ENCODE data around the gene SCTR.
"Not testable (repeated sequence)": the region's sequence is repeated elsewhere in the genome, so short reads cannot be mapped to it uniquely, and the experiment has no call there.

SCTR gene

DNA sequence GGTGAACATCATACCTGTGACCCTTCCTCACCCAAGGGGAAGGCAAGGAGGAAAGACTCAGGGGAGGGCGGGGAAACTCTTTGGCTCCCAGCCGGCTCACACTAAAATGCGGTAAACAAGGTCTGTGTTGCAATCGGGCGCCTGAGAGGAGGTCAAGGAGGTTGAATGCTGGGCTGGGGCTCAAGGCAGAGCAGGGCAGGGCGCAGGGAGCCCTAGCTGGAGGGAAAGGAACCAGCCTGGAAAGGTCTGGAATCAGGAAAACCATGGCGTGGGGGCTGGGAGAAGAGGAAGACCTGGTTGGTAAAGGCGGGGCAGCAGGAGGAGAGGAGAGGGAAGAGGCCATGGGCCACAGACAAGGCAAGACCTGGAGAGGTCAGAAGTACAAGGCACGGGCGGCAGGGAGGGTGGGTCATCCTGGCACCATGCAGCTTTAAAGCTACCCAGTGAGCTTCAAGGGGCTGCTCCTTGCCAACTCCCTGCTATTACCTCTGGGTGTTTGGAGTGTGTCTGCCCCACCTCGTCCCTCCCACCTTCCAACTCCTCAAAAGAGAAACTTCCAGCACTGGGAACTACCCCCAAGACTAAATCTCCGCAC, 97.4 kb downstream of the SCTR start:
- DNase-seq, result no peak

DNA sequence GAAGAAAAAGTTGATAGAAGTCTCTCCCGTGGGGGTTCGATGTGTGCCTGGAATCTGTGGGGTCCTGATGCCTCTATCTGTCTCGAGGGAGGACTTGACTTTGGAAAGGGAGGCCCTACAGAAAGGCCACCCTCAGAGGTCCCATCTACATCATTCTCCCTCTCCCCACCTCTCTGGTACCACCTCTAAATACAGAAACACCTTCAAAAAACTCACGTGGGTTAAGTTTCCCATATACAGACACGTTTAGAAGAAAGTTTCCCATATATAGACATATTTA, 97.9 kb downstream of the SCTR start:
- DNase-seq, result no peak

DNA sequence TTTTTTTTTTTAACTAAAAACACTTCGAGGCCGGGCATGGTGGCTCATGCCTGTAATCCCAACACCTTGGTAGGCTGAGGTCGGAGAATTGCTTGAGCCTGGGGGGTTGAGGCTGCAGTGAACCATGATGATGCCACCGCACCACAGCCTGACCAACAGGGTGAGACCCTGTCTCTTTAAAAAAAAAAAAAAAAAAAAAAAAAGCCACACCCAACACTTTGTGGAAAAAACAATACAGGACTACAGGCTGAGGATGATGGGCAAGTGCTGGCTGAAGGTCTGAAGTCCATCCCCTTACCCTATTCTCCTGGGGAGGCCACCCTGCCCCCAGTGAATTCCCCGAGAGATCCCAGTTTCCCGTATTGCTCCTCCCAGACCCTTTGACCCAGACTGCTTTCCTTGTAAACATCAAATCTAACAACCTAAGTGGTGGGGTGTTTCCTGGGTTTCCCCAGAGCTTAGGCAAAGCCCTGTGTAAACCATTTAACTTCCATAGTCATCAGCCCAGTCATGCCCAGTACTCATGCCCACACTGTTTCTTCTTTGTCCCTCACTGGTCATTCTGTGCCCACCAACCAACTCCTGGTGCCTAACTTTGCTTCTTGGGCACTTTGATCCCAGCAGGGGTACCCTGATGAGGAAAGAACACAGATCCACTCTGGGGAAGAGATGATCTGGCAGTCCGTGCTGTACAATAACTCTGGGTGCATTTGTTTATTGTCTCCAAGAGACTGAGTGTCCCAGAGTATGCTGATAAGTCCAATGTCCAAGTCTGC, 98.5 kb downstream of the SCTR start:
- no peak for DNase-seq

DNA sequence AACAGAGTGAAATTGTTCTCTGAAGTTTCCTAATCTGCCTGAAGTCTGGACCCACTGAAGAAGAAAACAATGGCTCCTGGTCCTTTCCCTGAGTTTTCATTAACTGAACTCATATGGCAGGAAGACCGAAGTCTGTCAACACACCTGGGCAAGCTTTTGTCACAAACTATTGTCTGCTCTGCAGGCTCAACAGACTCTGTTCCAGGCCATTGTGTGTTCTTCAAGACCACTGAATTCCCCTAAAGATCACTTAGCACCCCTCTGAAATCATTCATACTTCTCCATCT, 99.2 kb downstream of the SCTR start:
- no peak for DNase-seq

DNA sequence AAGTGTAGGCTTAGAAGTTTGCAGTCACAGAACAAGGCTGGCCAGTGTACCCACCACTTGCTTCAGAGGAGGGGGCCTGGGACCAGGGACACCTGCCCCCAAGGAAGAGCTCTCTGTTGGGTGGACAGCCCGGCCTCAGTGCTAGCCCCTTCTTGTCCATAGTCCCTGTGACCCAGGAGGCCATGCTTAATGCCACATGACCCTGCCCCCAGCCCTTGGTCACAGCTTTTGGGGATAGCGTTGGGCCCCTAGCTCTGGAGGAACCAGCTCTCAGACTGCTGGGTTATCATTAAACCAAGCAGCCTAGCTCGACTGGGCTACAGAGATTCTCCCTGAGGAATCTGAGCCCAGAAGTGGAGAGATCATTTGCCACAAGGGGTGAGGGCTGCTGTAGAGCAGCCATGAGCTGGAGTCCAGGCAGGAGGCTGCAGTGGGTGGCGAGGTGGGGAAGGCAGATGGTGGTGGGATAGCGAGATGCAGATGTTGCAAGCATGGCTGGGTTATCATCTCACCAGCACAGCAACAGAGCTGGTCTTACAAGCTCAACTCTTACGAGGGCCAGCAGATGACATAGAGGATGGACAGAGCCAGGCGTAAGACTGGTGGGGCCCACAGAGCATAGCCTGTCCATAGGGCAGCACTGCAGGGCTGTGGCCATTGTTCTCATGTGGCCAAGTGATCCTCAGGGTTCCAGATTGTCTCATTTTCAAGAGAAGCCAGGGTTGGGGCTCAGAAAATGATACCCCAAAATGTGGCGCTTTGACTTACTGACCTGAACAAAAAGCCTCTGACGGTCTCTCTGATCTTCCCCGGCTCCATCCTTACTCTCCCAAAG, 99.8 kb downstream of the SCTR start:
- DNase-seq, result no peak

DNA sequence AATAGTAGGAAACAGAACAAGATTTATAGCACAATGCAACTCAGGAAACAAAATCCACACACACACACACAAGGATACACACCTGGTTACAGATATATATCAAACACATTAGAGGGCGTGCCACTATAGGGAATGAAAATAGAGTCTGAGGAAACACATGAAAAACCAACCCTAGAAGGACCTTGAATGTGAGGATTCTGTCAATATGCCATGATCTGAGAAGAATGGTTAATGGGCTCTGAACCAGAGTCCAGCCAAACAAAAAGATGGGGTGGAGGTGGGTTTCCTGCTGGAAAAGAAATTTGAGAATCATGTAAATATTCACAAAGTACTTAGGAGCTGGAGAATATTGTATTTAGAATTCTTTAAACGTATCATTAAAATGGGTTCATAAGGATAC, 100.5 kb downstream of the SCTR start:
- DNase-seq, result no peak

DNA sequence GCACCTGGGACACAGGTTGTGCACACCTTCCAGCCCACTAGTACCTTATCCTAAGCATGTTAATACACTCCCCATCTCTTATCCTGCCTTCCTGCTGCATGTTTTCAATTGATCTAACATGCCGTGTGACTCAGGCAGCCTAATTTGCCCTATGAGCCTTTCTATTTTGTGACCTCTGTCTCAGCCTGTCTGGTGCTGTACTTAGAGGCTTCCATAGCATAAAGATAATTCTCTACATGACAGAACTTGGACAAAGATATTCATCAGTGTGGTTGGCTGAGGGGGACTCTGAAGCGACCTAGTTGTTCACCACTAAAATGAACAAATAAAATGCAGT, 101.2 kb downstream of the SCTR start:
- no peak for DNase-seq

DNA sequence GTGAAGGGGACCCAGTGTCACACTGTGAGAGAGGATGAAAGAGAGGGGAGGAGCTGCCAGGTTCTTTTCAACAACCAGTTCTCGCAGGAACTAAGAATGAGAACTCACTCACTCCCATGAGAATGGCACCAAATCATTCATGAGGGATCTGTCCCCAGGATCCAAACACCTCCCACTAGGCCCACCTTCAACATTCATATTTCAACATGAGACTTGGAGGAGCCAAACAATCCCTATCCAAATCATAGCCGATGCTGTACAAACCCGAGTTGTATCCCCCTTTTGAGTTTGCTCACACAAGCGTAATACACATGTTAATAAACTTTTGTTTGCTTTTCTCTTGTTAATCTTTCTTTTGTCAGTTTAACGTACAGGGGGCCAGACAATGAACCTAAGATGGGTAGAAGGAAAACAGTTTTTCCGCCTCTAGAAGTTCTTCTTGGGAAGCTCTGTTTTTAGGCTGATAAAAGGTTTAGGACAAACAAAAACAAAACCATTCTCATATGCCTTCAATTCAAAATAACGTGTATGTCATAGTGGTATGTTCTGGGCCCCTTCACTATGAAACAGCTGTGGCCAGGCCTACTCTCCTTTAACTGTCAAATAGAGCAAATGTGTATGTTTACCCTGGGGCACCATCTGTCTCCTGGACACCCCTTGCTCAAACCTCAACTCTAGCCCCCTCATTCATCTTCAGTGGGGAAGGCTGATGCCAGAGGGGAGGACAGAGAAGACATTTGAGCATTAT, 101.7 kb downstream of the SCTR start:
- no peak for DNase-seq

DNA sequence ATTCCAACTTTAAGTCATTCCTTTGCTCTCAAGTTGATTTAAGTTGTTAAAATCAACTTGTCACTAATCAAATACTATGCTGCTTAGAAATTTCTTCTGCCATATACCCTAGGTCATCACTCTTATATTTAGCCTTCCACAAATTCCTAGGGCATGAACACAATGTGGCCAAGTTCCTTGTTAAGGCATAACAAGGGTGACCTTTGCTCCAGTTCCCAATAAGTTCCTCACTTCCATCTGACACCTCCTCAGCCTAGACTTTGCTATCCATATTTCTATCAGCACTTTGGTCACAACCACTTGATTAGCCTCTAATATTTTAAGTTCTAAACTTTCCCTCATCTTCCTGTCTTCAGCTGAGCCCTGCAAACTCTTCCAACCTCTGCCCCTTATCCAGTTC, 102.5 kb downstream of the SCTR start:
- no peak for DNase-seq

DNA sequence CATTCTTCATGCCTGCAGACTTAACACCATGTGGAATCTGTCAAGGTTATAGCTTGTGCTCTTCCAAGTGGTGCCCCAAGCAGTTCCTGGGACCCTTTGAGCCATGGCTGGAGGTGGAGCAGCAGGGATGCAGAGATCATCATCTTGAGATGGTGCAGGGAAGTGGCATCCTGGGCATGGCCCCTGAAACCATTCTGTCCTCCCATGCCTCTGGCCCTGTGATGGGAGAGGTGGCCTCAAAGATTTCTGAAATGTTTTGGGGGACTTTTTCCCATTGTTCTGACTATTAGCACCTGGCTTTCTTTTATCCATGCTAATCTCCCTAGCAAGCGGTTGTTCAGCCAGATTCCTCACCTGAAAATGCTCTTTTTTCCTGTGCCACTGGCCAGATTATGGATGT, 103.0 kb downstream of the SCTR start:
- no peak for DNase-seq

DNA sequence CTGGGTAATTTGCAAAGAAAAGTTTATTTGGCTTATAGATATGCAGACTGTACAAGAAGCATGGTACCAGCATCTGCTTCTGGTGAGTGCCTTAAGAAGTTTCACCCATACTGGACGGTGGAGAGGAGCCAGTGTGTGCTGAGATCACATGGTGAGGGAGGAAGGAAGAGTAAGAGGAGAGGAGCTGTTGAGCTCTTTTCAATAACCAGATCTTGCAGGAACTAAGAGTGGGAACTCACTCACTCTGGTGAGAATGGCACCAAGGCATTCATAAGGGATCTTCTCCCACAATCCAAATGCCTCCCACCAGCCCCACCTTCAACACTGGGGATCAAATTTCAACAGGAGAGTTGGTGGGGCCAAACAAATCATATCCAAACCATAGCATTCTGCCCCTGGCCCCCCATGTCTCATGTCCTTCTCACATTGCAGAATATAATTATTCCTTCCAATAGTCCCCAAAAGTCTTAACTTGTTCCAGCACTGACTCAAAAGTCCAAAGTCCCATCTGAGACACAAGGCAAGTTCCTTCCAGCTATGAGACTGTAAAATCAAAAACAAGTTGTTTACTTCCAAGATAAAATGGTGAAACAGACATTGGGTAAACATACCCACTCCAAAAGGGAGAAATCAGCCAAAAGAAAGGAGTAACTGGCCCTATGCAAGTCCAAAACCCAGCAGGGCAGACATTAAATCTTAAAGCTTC, 104.3 kb downstream of the SCTR start:
- DNase-seq, result no peak

DNA sequence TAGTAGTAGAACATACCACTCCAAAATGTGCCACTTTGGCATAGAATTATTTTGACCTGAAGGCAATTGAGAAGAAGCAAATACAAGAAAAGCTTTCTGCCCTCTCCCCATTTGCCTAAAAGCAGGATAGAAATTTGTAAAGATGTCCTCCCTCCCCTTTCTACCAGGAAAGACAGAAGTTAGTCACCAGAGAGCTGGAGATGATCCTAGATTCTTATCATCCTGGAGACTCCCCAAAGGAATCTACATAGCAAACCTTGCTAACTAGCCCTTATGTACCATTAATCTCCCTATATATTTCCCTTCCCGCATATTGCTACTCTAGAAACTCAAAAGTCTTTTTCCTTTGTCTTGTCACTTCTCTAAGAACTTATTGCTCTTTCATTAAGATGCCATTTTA, 105.2 kb downstream of the SCTR start:
- no peak for DNase-seq

DNA sequence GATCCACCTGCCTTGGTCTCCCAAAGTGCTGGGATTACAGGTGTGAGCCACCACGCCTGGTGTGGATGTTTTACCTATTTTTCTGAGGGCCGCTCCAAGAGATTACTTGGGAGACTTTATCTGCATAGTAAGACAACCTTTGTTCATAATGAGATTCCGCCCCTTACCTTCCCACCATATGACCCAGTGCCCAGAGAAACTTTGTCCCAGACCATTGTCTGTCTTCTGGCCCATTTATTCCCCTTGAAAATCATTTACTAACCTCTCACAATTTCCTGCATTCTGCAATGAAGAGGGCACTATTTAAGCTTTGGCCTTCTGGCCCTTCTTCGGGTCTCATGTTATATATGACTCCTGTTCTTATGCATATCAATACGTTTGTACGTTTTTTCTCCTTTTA, 106.4 kb downstream of the SCTR start:
- DNase-seq, result no peak

DNA sequence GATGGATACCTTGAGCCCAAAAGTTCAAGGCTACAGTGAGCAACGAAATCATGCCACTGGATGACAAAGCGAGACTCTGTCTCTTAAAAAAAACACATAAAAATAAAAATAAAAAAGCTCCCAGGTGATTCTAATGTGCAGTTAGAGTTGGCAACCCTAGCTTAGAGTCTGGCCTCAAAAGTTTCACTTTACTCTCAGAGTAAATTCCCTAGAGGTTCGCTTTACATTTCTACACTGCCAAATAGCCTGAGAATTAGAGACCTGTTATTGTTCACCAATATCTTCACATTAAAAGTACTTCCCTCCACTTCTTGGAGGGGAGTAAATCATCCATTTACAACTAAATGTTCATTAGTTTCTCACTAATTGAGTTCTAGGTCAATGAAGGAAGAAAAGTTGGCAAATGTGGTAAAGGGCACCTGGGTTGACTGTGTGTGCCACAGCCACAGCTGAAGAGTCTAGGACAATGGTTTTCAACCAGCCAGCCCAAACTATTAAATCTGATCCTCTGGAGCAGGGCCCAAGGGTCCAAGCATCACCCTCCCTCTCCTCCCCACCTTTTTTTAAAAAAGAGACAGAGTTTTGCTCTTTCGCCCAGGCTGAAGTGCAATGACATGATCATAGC, 107.9 kb downstream of the SCTR start:
- DNase-seq, result no peak

DNA sequence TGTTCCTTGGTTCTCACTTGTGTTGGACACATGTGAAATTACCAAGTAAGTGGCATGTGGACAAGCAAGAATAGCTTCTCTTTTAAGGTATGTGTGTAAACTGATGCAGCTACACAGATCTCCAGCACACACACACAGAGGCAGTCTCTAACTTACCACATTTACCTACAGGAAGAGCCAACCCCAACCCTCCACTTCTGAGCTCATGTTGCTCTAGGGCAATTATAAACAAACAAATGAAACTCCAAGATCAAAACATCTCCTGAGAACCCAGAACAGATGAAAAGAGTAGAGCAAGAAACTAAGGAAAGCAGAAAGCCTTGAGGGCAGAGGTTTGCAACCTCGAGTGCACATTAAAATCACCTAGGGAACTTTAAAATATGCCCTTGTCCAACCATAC, 108.7 kb downstream of the SCTR start:
- no peak for DNase-seq

DNA sequence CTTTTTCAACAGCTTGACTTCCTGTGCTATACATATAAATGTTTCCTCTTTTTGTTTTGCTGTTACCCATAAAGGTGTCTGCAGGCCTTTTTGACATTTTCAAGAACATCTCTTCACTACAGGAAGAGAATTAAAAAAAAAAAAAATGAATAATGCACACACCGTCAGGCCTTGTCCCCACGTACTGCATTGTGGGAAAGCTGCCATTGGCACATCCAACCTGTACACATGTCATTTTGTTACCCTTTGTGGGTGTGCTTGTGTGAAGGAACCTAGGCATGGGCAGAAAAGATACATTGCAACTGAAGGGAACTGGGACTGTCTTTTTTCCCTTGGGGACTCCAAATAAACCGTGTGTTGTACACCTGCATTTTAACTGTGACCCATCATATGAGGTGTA, 109.4 kb downstream of the SCTR start:
- DNase-seq, result no peak

DNA sequence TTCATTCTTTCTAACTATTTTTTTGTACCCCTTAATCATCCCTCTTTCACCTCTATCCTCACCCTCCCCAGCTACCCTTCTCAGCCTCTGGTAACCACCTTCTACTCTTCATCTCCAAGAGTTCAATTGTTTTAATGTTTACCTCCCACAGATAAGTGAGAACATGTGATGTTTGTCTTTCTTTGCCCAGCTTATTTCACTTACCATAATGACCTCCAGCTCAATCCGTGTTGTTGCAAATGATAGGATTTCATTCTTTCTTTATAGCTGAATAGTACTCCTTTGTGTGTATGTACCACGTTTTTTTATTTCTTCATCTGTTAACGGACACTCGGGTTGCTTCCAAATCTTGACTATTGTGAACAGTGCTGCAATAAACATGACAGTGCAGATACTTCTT, 114.8 kb downstream of the SCTR start:
- DNase-seq, result no peak

DNA sequence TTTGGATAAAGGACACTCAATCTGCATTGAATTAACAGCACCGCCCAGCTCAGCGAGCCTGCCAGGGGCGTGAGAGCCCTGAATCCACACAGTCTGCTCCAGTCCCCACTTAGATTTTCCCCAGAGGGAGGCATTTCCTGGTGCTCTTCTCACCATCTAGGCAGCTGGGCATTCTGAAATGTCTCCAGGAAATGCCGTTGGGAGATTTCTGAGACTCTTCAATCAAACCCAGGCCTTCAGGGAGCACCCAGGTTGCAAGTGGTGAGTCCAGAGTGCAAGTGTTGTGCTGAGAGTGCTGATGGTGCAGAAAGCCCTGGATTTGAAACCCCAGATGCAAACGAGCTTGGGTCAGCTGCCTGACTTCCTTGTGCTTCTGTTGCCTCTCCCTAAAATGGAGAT, 116.1 kb downstream of the SCTR start:
- DNase-seq, result no peak

DNA sequence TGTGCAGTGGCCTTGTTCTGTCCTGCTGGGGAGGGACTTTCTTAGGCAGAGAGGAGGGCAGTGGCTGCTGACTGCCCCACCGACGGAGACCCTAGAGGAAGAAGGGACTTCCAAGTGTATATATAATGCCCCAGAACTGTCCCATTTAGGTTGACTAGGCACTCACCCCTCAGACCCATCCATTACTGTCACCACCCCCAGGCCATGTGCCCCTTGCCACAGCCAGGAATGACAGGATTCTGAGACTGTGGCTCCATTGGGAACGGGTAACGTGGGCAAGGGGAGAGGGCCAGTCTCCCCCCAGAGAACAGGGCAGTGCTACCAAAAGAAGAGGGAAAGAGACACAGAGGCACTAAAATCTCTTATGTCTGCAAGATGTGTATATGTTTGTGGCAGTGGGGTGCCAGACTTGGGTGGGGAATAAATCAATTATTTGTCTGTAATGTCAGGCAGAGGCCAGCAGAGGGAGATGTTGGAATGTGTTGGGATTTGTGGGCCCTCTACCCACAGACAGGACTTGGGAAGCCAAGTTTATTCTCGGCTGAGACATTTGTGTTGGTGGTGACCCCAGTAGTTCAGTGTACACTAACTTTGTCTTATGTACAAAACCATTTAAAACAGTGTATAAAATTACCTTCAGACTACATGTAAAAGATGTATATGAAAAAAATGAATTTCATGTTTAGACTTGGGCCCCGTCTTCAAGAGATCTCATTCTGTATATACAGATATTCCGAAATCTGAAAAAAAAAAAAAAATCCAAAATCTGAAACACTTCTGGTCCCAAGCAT, 116.7 kb downstream of the SCTR start:
- peak; percentile 28 for DNase-seq

DNA sequence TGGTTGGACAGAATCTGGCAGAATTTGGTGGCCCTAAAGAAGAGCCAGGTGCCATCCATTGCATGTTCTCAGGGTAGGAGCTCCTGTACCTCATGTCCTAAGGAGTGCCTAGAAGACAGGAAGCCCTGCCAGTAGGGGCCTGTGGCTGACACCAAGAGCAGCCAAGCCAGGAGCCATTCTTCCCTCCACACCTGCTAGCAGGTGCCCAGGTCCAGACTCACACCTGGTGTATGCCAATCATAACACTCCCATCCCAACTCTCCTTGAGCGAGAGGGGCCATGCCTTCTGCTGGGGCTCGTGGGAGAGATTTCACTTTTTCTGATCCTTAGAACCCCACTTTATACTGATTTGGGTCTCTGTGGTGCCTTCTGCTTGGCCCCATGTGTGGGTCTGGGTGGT, 119.1 kb downstream of the SCTR start:
- DNase-seq, result no peak

DNA sequence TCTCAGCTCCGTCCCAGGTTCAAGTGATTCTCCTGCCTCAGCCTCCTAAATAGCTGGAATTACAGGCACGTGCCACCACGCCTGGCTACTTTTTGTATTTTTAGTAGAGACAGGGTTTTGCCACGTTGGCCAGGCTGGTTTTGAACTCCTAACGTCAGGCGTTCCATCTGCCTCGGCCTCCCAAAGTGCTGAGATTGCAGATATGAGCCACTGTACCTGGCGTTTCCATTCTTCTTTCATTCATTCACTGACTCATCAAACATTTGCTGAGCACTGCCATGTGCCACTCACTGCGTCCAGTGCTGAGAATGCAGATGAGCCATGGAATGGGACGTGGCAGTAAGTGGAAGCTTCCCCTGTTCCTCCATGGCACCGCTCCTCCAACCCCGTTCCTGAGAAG, 120.7 kb downstream of the SCTR start:
- not testable (repeated sequence) for DNase-seq
